ENCODE data around the gene MC3R.
"Not testable (repeated sequence)": the region's sequence is repeated elsewhere in the genome, so short reads cannot be mapped to it uniquely, and the experiment has no call there.

MC3R gene

GRCh38 chr20:56211051-56211450 is 37.5 kb upstream of the MC3R start:
- no peak for DNase-seq (ENCODE audit: low read depth)
- no peak overlapping the region for H3K4me3 ChIP-seq (ENCODE audit: low read length)
- TF ChIP-seq, protein P1, sequence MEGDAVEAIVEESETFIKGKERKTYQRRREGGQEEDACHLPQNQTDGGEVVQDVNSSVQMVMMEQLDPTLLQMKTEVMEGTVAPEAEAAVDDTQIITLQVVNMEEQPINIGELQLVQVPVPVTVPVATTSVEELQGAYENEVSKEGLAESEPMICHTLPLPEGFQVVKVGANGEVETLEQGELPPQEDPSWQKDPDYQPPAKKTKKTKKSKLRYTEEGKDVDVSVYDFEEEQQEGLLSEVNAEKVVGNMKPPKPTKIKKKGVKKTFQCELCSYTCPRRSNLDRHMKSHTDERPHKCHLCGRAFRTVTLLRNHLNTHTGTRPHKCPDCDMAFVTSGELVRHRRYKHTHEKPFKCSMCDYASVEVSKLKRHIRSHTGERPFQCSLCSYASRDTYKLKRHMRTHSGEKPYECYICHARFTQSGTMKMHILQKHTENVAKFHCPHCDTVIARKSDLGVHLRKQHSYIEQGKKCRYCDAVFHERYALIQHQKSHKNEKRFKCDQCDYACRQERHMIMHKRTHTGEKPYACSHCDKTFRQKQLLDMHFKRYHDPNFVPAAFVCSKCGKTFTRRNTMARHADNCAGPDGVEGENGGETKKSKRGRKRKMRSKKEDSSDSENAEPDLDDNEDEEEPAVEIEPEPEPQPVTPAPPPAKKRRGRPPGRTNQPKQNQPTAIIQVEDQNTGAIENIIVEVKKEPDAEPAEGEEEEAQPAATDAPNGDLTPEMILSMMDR (conservative IDR thresholded peaks at IDR 0.05; ENCODE audit: low read depth, low read length): no peak

GRCh38 chr20:56212091-56212490 is 36.4 kb upstream of the MC3R start:
- TF ChIP-seq, protein P1 (conservative IDR thresholded peaks at IDR 0.05; ENCODE audit: low read depth, low read length): no peak
- no peak overlapping the region for H3K4me3 ChIP-seq (ENCODE audit: low read length)
- DNase-seq (ENCODE audit: low read depth): no peak

- no peak overlapping the region for H3K4me3 ChIP-seq (ENCODE audit: low read length)
- DNase-seq (ENCODE audit: low read depth): no peak
- TF ChIP-seq, protein P1 (conservative IDR thresholded peaks at IDR 0.05; ENCODE audit: low read depth, low read length): no peak
Measured at GRCh38 chr20:56213321-56213720, 35.2 kb upstream of the MC3R start.

GRCh38 chr20:56215115-56215514 is 33.4 kb upstream of the MC3R start:
- no peak for DNase-seq (ENCODE audit: low read depth)
- TF ChIP-seq, protein P1 (conservative IDR thresholded peaks at IDR 0.05; ENCODE audit: low read depth, low read length): no peak
- no peak overlapping the region for H3K4me3 ChIP-seq (ENCODE audit: low read length)

DNA sequence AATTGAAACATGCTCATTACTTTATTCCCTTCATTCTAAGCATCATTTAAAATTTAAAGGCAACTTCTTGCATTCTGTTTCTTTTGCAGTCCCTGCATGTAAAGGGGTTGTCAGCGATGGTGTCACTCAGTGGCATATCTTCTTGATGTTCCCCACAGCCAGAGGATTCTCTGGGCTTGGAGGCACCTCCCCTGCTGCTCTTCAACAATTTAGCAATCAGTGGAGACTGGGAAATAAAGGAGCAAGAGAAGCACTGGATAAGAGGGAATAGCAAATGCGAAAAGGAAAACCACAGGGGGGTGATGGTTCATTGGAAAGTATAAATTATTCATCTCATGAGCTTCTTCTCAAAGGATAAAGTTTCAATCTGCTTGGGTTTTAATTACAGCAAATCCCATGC is 30.7 kb upstream of the MC3R start:
- no peak for DNase-seq (ENCODE audit: low read depth)
- no peak overlapping the region for H3K4me3 ChIP-seq (ENCODE audit: low read length)
- TF ChIP-seq, protein P1 (conservative IDR thresholded peaks at IDR 0.05; ENCODE audit: low read depth, low read length): no peak

DNA sequence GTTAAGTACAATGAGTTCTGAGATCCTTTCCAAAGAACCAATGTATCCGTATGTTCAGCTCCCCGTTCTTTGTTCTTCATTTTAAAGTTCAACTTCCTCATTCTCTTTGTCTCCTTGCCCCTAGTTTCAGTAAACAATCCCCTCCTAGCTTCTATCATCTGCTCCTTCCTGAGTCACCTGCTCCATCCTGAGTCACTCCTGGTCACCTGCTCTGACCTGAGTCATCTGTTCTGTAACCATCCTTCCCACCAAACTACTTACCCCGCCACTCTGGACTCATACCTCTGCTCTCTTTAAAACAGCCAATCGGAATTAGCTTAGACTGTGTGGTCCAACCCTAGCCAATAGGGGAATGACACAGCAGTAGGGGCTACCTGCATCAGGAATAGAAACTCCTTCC is 27.3 kb upstream of the MC3R start:
- H3K4me3 ChIP-seq (ENCODE audit: low read length); DNase-seq (ENCODE audit: low read depth): not testable (repeated sequence)

- TF ChIP-seq, protein P1 (conservative IDR thresholded peaks at IDR 0.05; ENCODE audit: low read depth, low read length): no peak
- no peak for DNase-seq (ENCODE audit: low read depth)
- H3K4me3 ChIP-seq (ENCODE audit: low read length): no peak overlapping the region
Measured at GRCh38 chr20:56222201-56222600, 26.3 kb upstream of the MC3R start.

- no peak overlapping the region for H3K4me3 ChIP-seq (ENCODE audit: low read length)
- TF ChIP-seq, protein P1 (conservative IDR thresholded peaks at IDR 0.05; ENCODE audit: low read depth, low read length): no peak
- no peak for DNase-seq (ENCODE audit: low read depth)
Measured at GRCh38 chr20:56222945-56223344, 25.6 kb upstream of the MC3R start.

Measured in retinal pigment epithelial cell (primary cell).